ENCODE results near the gene MAP4K4.

Gene MAP4K4

DNA sequence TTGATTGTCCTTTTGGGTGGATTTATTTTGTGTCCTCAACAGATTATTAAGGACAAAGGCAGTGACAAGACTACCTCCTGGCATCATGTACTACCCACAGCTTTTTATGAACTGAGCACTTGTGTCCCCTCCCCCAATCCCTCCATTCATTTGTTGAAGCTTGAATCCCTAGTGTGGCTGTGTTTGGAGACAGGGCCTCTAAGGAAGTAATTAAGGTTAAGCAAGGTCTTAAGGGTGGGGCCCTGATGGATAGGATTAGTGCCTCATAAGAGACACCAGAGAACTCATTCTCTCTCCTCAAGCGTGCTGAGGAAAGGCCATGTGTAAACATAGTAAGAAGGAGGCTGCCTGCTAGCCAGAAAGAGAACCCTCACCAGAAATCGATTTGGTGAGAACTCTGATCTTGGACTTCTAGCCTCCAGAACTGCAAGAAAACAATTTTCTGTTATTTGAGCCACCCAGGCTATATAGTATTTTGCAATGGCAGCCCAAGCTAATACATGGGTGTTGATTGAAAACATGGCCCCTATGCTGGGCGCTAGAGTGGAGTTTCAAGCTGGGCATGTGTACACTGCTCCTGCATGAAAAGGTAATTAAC lies 3.4 kb upstream of the MAP4K4 start:
- no peak for DNase-seq

DNA sequence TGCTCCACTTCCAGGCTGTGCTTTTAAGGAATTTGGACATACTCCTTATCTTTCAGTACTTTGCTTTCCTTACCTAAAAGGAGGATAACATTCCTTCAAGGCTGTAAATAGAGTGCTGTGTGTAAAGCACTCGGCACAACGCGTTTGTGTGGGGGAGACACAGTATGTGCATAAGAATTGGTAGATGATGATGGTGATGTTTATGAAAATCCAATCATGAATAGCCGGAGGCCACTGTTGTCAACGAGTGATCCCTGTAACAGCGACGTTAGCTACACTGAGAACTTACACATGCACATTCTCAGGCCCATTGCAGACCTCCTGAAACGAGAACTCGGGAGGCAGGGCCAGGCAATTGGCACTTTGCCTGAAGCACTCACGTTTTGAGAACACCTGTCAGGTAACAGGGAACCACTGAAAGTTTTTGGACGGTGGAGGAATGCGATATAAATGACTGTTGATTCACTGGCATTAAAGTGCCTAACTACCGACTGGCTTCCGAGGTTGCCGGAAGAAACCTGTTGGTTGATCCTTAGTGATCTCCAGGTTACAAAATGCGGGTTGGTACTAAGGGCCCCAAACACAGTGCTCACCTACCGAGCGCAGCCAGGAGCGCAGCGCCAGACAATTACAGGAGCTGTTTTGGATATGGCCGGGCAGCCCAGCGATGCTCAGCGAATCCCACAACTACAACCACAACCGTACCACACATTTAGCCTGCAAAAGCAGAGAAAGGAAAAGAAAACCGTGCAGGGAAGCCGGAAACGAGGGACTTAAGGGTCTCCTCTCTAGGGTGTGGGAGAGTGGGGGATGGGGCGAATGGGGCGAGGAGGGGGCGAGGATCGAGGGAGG lies 1.0 kb upstream of the MAP4K4 start:
- DNase-seq = no peak

DNA sequence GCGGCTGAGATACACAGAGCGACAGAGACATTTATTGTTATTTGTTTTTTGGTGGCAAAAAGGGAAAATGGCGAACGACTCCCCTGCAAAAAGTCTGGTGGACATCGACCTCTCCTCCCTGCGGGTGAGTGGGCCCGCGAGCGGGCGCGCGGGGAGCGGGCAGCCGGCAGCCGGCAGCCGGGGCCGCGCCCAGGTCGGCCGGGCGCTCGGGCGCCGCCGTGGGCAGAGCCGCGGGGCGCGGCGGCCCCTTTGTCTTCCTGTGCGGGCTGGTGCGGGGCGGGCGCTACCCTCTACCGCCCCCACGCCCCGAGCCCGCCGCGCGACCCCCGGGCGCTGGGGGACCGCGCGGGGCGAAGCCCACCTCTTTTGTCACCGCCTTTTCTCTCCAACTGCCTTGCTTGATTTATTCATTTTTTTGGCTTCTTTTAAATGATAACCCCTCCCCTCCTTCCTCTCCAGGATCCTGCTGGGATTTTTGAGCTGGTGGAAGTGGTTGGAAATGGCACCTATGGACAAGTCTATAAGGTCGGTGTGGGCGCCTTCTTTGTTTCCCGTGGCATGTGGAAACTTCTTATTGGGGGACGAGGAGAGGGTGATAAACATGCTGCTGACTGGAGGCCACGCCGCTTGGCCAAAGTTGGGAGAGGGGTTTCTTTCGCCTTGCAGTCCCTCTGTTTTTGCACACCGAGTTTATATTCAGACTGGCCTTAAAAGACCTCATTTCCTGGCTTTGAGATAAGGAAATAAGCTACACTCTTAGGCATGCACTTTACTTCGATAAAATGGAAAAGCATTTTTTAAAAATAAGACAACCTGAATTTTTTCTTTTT lies 722 bp downstream of the MAP4K4 start:
- DNase-seq = peak; percentile 20

DNA sequence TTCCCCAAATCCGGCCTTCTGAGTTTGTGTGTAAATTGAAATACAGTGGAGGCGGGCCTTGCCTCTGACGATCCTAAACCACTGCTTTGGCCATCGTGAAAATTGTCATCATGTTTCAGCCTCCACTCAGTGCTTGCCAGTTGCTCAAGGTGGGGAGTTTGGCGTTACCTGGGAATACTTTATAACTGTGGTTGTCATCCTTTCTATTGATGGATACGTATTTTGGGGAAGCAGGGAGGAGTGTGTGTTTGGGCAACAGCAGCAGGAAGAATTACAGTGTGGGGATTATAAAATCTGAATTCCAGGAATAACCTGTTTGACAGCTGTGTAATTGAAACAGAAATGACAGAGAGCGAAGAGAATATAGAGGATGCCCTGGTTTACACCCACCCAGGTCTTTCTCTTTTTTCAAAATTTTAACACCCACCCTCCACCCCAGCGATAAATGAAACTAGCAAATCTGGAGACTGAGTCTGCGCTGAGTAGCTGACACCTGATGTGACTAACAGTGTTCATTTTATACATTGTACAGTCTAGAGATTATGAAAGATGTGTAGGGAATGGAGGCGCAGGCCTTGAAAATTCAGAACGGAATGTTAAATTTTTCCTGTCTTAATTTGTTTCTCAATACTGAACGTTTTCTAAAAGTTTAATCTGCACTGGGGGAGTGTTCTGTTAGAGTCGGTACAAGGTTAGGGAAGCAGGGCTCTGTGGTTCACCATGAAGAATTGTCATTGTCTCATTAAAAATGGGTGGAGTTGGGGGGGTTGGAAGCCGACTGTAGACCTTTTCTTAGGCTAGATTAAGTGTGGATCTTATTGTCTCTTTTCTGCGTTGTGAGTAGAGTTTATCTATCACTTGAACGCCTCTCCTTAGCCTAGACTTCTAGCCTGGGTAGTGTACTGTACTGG lies 1.6 kb downstream of the MAP4K4 start:
- DNase-seq = no peak

DNA sequence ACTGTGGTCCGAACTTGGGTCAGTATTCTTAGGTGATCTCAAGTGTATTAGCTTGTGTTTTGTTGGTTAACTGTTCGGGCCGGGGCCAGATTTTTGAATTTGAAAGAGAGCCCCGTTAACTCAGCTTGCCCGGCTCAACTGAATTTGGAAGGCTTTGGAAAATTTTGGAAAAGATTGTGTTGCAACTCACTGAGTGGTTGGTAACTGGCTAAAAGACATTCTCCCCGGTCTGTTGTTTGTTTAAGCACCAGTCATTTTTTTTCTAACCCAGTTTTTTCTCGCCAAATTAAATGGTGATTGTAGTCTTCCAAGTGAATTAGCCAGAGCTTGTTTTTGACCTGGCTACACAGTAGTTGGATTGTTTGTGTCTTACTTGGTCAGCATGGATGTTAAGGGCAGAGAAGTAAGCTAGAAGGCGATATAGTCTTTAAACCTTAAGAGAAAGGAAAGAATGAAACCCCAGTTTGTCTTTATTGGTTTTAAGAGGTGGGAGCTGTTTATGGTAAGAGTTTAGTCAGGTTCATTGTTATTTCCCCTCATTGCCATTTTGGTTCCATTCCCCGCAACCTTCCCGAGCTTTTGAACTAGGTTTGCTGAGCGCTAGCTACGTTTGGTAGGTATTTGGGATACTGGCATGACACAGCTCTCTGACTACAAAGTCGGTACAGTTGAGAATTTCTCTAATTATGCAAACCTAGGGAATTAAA lies 2.4 kb downstream of the MAP4K4 start:
- no peak for DNase-seq

DNA sequence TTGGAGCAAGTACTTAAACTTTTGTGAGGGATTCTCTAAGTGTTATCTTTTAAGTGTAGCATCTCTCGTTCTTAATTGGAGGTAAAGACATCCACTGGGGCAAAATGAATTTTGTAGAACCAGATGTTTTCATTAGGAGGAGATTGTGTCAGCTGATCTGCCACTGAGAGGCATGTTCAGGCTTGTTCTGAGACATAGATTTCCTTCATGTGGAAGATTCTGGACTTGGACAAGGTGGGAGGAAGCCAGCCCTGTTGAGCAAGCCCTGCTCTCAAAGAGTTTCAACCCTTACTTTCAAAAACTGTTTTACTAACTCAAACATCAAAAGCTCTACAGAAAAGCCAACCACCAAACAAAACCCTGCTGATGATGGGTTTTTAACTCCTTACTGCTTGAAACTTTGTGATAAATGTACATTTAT lies 6.5 kb downstream of the MAP4K4 start:
- DNase-seq = no peak

DNA sequence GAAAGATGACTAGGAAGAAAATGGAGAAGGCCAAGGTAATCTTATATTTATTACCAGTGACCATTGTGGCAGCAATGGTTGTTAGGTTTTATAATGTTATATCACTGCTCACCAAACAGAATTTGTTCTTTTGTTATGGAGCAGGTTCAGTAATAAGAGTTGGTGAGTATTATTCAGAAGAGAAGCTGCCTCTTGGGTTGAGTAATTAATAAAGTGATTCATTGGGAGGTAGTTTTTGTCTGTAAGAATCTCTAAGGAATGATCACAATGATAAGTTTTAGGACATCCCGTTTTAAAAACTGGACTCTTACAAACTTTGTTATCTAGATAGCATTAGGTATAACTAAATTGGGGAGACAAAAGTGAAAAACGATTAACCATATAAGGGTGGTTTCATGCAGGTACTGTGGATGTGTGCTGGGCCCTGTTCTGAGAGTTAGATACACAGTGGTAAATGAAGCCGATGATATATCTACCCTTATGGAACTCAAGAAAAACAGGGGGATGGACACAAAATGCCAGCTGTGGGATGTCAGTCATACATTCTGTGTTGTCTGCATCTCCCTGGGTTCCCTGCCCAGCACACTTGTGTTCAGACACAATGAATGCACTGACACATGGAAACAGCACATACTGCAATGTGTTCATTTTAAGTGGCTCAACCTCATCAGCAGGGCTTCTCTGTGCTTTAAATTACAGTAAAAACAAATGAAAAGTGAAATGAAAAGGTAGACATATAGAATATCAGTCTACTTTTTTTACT lies 7.5 kb downstream of the MAP4K4 start:
- no peak for DNase-seq

DNA sequence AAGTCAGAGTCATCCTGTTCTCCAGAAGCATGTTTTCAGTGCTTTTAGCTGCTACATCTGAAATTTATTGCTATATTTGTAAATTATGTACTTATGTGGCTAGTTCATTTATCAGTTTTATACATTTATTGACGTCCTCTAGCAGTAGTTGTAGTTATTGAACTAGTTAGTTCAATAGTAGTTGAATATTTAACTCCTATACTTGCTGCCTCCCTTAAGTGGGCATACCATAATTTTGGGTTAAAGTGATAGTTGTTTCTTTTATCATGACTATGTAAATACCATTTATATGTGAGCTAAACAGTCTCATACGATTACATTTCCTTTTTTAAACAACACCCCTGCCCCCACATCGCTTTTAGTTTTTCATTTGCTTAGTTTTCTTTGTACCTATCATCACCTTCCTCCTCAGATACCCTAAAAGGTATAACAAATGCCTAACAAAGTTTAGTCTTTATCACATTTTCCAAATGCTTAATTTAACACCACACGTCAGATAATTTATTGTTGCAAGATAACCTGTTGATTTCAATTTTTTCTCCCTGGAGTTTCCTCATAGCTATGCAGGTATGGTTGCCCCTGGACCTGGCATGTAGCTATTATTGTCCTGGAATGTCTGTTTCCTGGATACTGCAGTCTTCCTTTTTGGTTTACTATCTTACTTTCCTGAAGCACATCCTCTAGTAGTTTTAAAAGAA lies 8.8 kb downstream of the MAP4K4 start:
- no peak for DNase-seq

DNA sequence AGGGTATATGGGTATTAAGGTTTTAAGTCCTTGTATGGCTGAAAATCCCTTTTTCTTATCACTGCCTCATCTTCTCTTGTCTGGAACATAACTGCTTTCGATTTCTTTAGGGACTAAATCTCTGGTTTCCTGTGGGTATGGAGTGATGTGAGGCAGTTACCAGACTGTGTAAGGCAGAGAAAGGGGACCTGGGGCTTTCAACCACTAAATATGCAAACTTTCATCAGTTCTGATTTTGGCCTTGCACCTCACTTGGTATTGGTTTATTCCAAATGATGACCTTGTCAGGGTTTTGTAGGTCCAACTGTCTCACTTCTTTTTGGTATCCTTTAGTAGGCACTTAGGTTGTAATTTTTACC lies 9.3 kb downstream of the MAP4K4 start:
- DNase-seq = no peak

DNA sequence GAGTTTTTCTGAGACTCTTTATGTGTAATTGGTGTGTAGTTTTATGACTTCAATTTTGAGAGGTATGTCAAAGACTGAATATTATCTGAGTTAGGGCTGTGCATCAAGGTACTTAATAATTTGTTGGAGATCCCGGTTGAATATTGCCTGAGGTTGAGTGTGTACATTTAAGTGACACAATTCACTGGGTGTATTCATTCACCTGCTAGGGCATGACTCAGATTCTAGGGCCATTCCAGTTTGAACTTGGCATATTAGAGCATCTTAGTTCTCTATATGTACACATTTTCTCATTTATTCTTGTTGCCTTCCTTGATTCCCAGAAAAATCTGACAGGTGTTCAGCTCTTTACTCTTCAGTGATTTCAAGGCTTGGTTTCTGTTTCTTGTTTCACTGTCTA lies 12.5 kb downstream of the MAP4K4 start:
- no peak for DNase-seq

DNA sequence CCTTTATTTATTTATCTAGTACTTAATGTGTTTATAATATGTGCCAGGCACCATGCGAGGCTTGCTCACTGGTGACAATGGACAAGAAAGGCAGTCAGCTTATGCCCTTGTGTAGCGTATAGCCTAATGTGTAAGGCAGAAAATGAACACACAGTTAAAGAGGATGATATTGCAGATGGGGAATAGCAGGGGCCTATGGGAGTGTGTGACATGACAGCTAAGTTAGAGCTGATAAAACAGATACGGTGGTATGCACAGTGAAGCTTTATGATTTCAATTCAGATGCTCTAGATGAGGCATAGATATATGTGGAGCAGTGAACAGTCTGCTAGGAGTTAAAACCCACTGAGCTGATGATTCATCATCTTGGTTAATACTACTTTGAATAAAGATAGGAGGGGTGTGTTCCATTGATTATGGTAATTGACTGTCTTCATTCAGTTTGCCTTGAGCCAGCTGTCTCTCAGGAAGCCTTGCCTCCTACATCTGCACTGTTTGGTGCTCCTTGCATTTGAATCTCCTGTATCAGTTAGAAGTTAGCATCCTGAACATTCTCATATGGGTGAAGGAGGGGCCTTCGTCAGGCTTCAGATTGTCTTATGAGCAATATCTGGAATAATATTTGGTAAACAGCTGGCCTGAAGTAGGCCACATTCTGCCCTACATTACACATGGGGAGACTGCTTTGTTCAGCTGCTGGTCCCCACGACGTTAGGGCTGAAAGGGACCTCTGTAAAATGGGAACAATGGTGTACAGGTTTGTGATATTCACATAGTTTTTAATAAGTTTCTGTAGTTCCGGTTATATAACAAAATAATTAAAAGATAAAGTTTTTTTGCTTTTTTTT lies 13.2 kb downstream of the MAP4K4 start:
- DNase-seq = no peak

DNA sequence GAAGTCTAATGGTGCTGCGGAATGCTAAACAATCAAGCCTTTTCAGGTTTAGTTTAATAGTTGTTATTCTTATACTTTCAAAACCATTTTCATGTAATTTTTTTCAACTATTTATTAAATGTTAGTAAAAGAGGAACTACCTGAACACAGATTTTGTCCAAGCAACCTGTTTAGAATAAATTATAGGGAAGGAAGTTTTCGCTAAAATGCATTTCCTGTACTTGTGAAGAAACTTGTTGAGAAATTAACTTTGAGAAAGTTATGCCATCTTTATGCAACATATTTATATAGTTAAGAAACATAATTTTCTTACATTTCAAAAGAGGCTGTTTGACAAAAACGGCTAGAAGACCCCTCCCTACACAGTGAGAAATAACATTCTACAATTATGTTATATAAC lies 16.6 kb downstream of the MAP4K4 start:
- DNase-seq = no peak

DNA sequence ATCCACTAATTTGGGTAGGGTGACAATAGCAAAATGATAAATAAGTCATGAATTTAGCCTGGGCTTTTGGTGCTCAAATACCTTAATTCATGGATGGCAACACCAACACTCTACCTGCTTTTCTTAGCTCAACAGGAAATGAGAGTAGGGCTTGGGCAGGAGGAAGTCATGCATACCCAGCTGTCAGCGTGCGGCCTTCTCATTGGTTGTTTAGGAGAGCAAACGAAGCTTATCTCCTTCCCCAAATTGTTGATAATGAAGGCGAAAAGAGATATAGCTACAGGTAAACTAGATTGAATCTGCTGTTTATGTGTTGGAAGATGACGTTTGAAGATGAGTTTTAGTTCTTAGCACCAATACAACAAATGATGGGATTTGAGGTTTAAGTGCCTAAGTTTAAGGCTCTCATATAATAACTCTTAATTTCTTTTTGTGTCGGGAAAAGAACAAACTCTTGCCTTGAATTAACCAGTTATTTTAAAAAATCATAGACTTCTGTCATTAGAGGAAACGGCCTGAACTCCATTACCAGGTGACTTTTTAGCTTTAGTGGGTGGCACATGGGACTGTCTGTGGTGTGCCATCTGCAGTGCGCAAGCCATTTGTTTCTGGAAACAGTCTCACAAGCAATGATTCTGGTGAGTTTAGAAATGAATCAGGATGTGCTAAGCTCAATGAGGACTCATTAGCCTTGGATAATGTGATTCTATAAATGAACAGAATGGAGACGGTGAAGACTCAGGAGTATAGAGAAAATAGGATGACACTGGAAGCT lies 19.8 kb downstream of the MAP4K4 start:
- DNase-seq = no peak

DNA sequence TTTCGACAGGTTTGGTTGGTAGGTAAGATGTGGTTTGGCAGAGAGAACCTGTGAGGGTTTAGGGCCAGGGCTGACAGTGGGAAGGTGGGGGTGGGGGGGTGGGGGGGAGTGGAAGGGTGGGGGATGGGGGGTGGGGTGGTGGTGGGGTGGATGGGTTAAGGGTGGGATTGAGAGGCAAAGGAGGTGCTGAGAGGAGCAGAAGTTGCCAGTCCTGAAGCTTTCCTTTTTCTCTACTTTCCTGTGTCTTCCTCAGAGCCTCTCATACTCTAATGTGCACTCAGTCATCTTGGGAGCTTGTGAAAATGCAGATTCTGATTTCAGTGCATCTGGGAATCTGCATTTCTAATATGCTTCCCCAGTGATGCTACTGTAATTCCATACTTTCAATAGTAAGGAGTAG lies 21.0 kb downstream of the MAP4K4 start:
- DNase-seq = no peak

DNA sequence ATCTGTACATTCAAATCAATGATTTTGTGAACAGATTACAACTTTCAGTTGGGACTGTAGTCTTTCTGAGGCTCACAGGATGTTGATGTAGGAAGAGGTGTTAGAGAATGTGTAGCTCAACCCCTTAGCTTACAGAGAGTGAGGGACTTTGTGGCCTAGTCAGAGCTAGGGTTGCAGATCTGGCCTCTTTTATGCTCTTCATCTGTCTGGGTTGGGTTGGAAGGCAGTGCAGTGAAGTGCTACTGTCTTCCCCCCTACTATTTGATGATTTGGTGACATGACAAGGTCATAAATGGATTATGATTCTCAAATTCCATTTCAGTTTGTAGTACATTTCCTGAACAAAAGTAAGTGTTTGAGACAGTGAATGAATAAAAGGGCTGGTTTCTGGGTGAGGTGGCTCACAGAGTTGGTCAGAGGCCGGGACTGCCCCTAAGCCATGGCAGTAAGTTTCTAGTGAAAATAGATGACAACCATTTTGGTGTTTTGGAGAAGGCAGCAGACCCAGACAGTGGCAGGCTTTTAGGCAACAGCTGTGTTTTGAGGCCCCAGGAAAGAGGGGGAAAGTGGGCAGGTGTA lies 21.6 kb downstream of the MAP4K4 start:
- DNase-seq = no peak

DNA sequence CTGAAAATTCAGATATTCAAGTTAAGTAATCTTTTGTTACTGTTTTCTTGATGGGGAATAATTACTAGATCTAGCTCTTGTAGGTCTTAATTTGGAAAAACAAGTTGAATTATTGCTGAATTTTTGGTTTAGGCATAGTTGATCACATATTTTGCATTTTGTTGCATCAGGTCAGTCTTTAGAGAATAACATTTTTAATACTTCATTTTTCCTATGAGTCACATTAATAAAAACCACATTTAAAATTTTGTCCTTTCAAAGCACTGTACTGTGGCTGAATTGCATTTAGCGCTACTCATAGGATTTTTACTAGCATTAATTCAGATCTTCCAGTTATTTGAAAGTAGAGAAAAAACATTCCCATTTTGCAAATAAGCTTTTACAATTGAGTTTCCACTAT lies 23.2 kb downstream of the MAP4K4 start:
- DNase-seq = no peak

DNA sequence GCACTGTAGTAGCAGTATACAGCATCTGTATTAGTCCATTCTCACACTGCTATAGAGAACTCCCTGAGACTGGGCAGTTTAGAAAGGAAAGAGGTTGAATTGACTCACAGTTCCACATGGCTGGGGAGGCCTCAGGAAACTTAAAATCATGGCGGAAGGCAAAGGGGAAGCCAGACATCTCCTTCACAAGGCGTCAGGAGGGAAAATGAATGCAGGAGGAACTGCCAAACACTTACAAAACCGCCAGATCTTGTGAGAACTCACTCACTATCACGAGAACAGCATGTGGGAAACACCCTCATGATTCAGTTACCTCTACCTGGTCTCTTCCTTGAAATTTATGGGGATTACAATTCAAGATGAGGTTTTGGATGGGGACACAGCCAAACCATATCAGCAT lies 25.4 kb downstream of the MAP4K4 start:
- no peak for DNase-seq

DNA sequence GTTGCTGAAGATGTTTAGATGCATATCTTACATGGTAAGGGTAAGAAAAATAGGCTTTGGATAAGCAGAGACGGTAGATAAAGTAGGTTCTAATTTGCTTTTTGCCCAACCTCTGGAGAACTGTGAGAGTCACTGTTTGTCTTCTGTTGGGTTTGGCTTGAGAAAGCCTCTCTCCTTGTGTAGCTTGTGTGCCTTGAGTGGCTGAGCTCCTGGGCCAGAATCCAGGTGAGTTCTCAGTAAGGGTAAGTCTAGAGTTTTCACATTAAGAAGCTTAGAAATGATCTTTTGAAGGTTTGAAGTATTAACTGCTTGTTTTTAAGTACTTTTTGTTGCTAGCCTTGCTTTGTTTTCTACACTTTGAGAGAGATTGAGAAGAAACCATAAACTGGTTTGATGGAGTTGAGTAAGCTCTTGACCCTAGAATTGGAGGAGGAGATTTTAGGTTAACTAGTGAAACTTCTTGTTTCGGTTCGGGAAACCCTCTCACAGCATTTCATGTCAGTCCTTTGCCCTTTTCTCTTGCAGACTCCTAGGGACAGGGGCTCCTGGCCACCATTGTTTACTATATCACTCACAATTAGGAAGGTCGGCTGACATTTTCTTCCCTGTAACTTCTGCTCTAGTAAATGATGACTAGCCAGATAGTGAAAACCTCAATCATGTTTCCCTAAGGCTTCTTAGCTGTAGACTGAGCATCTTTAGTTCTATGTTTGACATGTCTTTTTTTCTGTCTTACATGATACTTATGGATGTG lies 26.0 kb downstream of the MAP4K4 start:
- DNase-seq = no peak

Data from activated gamma-delta T cell (primary cell).